ENCODE results near the gene CEP70. TPM values are rescaled to one million over a fixed set of nuclear protein-coding genes. Genes with fewer than 3 reads are reported as not detected.

The CEP70 gene
- total RNA-seq, result 100 to 1,000 TPM in 1 of 4 donors, 10 to 100 TPM in 3; 68.3 to 100 (median 71.9) TPM

DNA sequence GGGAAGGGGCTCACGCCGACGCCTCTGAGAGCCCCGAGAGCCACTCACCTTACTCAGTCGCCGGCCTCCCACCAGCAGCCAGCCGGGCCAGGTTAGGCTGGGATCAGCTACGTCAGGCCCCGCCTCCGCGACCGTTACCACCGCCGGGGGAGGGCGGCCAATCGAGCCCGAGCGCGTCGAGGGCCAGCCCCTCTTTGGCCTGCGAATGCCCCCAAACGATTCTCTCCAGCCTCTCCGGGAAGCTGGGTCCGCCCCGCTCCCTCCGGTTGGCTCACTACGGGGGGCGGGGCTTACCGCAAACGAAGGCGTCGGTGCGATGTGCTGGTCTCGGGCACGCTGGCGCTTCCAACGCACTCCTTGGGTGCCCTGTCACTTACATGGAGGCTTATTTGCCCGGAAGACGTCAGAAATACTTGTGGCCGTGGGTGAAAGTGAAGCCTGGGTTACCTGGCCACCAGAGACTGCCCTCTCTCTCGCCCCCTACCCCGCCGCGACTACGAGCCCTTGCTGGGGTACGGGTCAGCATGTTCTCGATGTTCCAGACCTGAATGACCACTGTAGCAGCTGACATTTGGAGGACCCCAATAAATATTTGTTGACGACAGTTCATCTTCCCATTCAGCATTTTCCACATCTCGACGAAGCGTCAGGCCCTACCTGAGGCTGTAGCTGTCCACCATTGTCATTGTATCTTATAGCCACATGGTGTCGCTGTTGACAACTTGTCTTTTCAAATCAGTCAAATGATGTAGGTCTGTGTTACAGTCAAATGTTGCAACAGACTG is at the start of gene CEP70:
Gene CEP70, minus strand, starts transcription at position 111 of the 785 bp plus-strand sequence. CDS start 21,333 bp downstream, outside the sequence.
- peak; percentile 98 for DNase-seq
- H3K4me3 ChIP-seq (replicated peaks in 1 of 3), result peak within 1 kb of the TSS; percentile 50 to 66 (median 59)
- H3K27ac ChIP-seq, result peak within 1 kb of the TSS; percentile 87 to 98 (median 92)
- H3K9me3 ChIP-seq, result no peaks in the 10 kb centered on the region
- peak; percentile 85 to 98 for TF ChIP-seq POLR2A (IDR thresholded peaks at IDR 0.05)
- TF ChIP-seq, protein P1, sequence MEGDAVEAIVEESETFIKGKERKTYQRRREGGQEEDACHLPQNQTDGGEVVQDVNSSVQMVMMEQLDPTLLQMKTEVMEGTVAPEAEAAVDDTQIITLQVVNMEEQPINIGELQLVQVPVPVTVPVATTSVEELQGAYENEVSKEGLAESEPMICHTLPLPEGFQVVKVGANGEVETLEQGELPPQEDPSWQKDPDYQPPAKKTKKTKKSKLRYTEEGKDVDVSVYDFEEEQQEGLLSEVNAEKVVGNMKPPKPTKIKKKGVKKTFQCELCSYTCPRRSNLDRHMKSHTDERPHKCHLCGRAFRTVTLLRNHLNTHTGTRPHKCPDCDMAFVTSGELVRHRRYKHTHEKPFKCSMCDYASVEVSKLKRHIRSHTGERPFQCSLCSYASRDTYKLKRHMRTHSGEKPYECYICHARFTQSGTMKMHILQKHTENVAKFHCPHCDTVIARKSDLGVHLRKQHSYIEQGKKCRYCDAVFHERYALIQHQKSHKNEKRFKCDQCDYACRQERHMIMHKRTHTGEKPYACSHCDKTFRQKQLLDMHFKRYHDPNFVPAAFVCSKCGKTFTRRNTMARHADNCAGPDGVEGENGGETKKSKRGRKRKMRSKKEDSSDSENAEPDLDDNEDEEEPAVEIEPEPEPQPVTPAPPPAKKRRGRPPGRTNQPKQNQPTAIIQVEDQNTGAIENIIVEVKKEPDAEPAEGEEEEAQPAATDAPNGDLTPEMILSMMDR (IDR thresholded peaks at IDR 0.05), result peak; percentile 74 to 99 (median 88)
- intact Hi-C loops (cut with DNase I), result no loop called here
- WGBS, 2 donors, result 0 to 1% methylated on average over 19 to 35 of the region's 52 CpGs
- H3K27me3 ChIP-seq, result no peaks in the 10 kb centered on the region
- H3K4me1 ChIP-seq, result peaks cover 5 to 16% of the 10 kb centered on the region in 2 donors
- H3K36me3 ChIP-seq, result no peaks in the 10 kb centered on the region

GRCh38 chr3:138642927-138643253 is 48.8 kb upstream of the CEP70 start:
- no peaks in the 10 kb centered on the region for H3K9me3 ChIP-seq
- no peaks in the 10 kb centered on the region for H3K27me3 ChIP-seq
- no peaks in the 10 kb centered on the region for H3K4me1 ChIP-seq
- TF ChIP-seq POLR2A (IDR thresholded peaks at IDR 0.05), result no peak
- TF ChIP-seq, protein P1 (IDR thresholded peaks at IDR 0.05), result no peak
- intact Hi-C loops (cut with DNase I), result no loop called here
- no peak for DNase-seq
- H3K27ac ChIP-seq, result no peak overlapping the region
- 98 to 100% methylated on average over 1 of the region's 1 CpG for WGBS, 2 donors
- H3K36me3 ChIP-seq, result no peaks in the 10 kb centered on the region
- no peak overlapping the region for H3K4me3 ChIP-seq (replicated peaks in 1 of 3)

GRCh38 chr3:138642226-138642926 is 48.3 kb upstream of the CEP70 start:
- TF ChIP-seq, protein P1 (IDR thresholded peaks at IDR 0.05), result no peak
- no peak for TF ChIP-seq POLR2A (IDR thresholded peaks at IDR 0.05)
- H3K4me1 ChIP-seq, result no peaks in the 10 kb centered on the region
- no peaks in the 10 kb centered on the region for H3K9me3 ChIP-seq
- DNase-seq, result no peak
- H3K27me3 ChIP-seq, result no peaks in the 10 kb centered on the region
- no peak overlapping the region for H3K27ac ChIP-seq
- WGBS, 2 donors, result 78 to 82% methylated on average over 4 of the region's 4 CpGs
- H3K4me3 ChIP-seq (replicated peaks in 1 of 3), result no peak overlapping the region
- H3K36me3 ChIP-seq, result no peaks in the 10 kb centered on the region
- intact Hi-C loops (cut with DNase I), result no loop called here

DNA sequence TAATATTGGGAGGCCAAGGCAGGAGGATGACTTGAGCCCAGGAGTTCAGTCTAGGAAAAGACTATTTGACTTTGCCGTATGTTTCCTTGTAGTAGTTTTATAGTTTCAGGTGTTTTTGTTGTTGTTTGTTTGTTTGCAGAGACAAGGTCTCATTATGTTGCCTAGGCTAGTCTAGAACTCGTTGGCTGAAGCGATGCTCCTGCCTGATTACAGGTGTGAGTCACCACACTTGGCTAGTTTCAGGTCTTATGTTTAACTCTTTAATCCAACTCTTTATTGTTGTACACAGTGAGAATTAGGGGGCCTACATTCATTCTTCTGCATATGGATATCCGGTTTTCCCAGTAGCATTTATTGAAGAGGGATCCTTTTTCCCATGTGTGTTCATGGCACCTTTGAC is 46.5 kb upstream of the CEP70 start:
- intact Hi-C loops (cut with DNase I), result no loop called here
- H3K4me1 ChIP-seq, result peaks cover 2 to 4% of the 10 kb centered on the region in 2 donors
- no peaks in the 10 kb centered on the region for H3K9me3 ChIP-seq
- WGBS, 2 donors, result 87 to 93% methylated on average over 4 of the region's 4 CpGs
- no peak for DNase-seq
- TF ChIP-seq, protein P1 (IDR thresholded peaks at IDR 0.05), result no peak
- TF ChIP-seq POLR2A (IDR thresholded peaks at IDR 0.05), result no peak
- H3K36me3 ChIP-seq, result no peaks in the 10 kb centered on the region
- H3K27me3 ChIP-seq, result no peaks in the 10 kb centered on the region
- H3K4me3 ChIP-seq (replicated peaks in 1 of 3), result no peak overlapping the region
- H3K27ac ChIP-seq, result no peak overlapping the region

DNA sequence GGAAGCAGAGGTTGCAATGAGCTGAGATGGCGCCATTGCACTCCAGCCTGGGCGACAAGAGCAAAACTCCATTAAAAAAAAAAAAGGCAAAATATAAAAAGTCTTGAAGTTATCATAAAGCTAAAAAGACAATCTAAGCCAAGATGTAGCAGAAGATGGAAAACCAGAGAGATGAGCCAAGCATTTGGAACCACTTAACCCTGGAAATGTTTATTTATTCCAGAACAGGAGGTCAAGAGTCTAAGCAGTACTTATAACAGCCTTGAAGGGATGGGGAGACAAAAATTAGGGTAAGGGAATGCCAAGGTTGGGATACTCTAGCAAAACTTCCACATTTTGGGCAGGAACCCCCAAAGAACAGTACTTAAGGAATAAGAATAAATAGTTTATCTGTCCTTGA is 44.6 kb upstream of the CEP70 start:
- H3K36me3 ChIP-seq, result no peaks in the 10 kb centered on the region
- no peaks in the 10 kb centered on the region for H3K27me3 ChIP-seq
- DNase-seq, result no peak
- no peak overlapping the region for H3K4me3 ChIP-seq (replicated peaks in 1 of 3)
- intact Hi-C loops (cut with DNase I), result no loop called here
- H3K9me3 ChIP-seq, result no peaks in the 10 kb centered on the region
- 92 to 95% methylated on average over 2 of the region's 2 CpGs for WGBS, 2 donors
- H3K4me1 ChIP-seq, result peaks cover 3 to 4% of the 10 kb centered on the region in 2 donors
- no peak overlapping the region for H3K27ac ChIP-seq
- TF ChIP-seq, protein P1 (IDR thresholded peaks at IDR 0.05), result no peak
- no peak for TF ChIP-seq POLR2A (IDR thresholded peaks at IDR 0.05)

Data from thyroid gland (tissue), 4 donors.